Osteoblast (primary cell): Measurements from ENCODE around the gene PIGQ. TPM values are rescaled to one million over a fixed set of nuclear protein-coding genes. Genes with fewer than 3 reads are reported as not detected.
A peak's percentile ranks its signal among the peaks of the same experiment; 100 is the strongest.

Experiments
- DNase-seq: peaks from one replicate; pipeline ENCODE4 v3.0.0; 2011; ENCODE audit warnings: low spot score, mixed read lengths; ENCODE audit not compliant: insufficient read length; ENCODE audit errors: missing footprints
- H2AFZ ChIP-seq: 2 replicates; pipeline ENCODE4 v1.6.0; 2011; ENCODE audit warnings: mild to moderate bottlenecking, low read length
- H3K27ac ChIP-seq: 2 replicates; pipeline ENCODE4 v1.5.1; 2011; ENCODE audit warnings: mild to moderate bottlenecking, low read depth, low read length, moderate library complexity
- H3K27me3 ChIP-seq: 2 replicates; pipeline ENCODE4 v1.6.0; 2012; ENCODE audit warnings: mild to moderate bottlenecking, control low read depth, inconsistent platforms, low read length, moderate library complexity; ENCODE audit not compliant: insufficient read depth
- H3K36me3 ChIP-seq: 2 replicates; pipeline ENCODE4 v1.5.1; 2011; ENCODE audit warnings: mild to moderate bottlenecking, low read length, control low read depth, moderate library complexity; ENCODE audit not compliant: insufficient read depth
- H3K4me1 ChIP-seq: 2 replicates; pipeline ENCODE4 v1.5.1; 2011; ENCODE audit warnings: mild to moderate bottlenecking, low read length, control low read depth, moderate library complexity; ENCODE audit not compliant: insufficient read depth
- H3K4me2 ChIP-seq: 2 replicates; pipeline ENCODE4 v1.6.0; 2011; ENCODE audit warnings: mild to moderate bottlenecking, low read length; ENCODE audit not compliant: insufficient read depth
- H3K4me3 ChIP-seq: fragments of 200-600 bp; sonication (generic); 3 replicates; pipeline ENCODE4 v1.5.1; 2012; ENCODE audit warnings: mild to moderate bottlenecking, low read length, inconsistent platforms; ENCODE audit not compliant: insufficient read depth
- H3K79me2 ChIP-seq: 2 replicates; pipeline ENCODE4 v1.6.0; 2012; ENCODE audit warnings: mild to moderate bottlenecking, low read length, control low read depth, inconsistent platforms; ENCODE audit not compliant: insufficient read depth
- H3K9me3 ChIP-seq: 2 replicates; pipeline ENCODE4 v1.5.1; 2011; ENCODE audit warnings: low read depth, low read length, control low read depth
- H4K20me1 ChIP-seq: 2 replicates; pipeline ENCODE4 v1.6.0; 2012; ENCODE audit warnings: mild to moderate bottlenecking, low read length, control low read depth; ENCODE audit not compliant: insufficient read depth
- CTCF ChIP-seq: IDR thresholded peaks from 2 replicates; pipeline ENCODE4 v1.5.1; 2011; ENCODE audit warnings: mild to moderate bottlenecking, low read depth, low read length, moderate library complexity; ENCODE audit errors: extremely low read depth
- total RNA-seq: library from RNA; depleted of rRNA; stranded (reverse); fragments of >200 nt; gene quantifications from 2 replicates; pipeline ENCODE4 v1.2.3, GENCODE V29; 2012

The PIGQ gene
- total RNA-seq, 1 donor: 29.0 TPM

GRCh38 chr16:608019-608418 is 38.3 kb downstream of the PIGQ start:
- DNase-seq: no peak

DNA sequence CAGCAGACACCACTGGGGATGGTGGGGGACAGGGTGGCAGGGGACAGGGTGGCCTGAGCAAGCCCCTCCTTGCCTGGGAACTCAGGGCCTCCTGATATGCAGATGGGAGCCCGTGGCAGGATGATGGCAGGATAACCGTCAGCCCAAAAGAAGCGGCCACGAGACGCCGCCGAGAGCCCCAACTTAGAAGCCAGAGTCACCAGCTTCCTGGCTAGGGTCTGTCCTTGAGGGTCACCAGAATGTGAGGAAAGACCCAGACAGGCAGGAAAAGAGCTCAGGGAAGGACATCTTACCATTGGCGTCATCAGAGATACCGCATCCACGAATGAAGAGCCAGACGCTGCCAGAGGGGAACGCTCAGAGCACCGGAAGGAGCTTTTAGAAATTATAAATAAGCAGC is 39.5 kb downstream of the PIGQ start:
- no peak overlapping the region for H3K27ac ChIP-seq
- H3K4me1 ChIP-seq: no peaks in the 10 kb centered on the region
- H3K9me3 ChIP-seq: no peaks in the 10 kb centered on the region
- no peaks in the 10 kb centered on the region for H3K36me3 ChIP-seq
- peaks cover 40% of the 10 kb centered on the region for H3K79me2 ChIP-seq
- H4K20me1 ChIP-seq: peaks cover 31% of the 10 kb centered on the region
- no peak for DNase-seq
- no peak for TF ChIP-seq CTCF
- no peak overlapping the region for H3K4me3 ChIP-seq
- H2AFZ ChIP-seq: no peak overlapping the region
- no peak overlapping the region for H3K4me2 ChIP-seq
- no peaks in the 10 kb centered on the region for H3K27me3 ChIP-seq

More at GRCh38 chr16:608019-608418, 38.3 kb downstream of the PIGQ start:
- Histone ChIP-seq H3K27me3 (no peaks in the 10 kb centered on the region), H4K20me1 (peaks cover 39% of the 10 kb centered on the region), H3K27ac (no peak overlapping the region), H3K4me2 (no peak overlapping the region), H3K79me2 (peaks cover 47% of the 10 kb centered on the region), H3K4me3 (no peak overlapping the region), H3K4me1 (no peaks in the 10 kb centered on the region), H3K9me3 (no peaks in the 10 kb centered on the region), H3K36me3 (no peaks in the 10 kb centered on the region), H2AFZ (no peak overlapping the region)
- TF ChIP-seq CTCF: no peak

DNA sequence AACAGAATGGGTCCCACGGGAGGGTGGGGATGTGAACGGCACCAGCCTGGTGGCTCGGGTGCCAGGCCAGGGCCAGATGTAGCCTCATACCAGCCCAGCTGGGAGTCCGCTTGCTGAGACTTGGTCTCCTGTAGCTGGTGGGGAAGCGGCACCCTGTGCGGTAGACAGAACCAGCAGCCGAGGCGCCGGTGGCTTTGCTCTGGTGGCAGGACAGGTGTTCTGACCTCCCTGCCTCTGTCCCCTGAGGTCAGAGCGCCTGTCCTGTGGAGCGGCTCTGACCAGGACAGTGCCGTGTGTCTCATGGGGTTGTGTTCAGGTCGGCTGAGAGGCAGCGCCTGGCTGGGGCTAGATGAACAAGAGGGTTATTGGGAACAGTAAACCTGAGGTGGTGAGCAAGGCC is 40.2 kb downstream of the PIGQ start:
- Histone ChIP-seq H3K4me3 (no peak overlapping the region), H3K4me2 (no peak overlapping the region), H4K20me1 (peaks cover 29% of the 10 kb centered on the region), H2AFZ (no peak overlapping the region), H3K27me3 (no peaks in the 10 kb centered on the region), H3K27ac (no peak overlapping the region), H3K79me2 (peaks cover 39% of the 10 kb centered on the region), H3K4me1 (no peaks in the 10 kb centered on the region), H3K36me3 (no peaks in the 10 kb centered on the region), H3K9me3 (no peaks in the 10 kb centered on the region)
- DNase-seq: peak; percentile 45
- TF ChIP-seq CTCF: no peak

DNA sequence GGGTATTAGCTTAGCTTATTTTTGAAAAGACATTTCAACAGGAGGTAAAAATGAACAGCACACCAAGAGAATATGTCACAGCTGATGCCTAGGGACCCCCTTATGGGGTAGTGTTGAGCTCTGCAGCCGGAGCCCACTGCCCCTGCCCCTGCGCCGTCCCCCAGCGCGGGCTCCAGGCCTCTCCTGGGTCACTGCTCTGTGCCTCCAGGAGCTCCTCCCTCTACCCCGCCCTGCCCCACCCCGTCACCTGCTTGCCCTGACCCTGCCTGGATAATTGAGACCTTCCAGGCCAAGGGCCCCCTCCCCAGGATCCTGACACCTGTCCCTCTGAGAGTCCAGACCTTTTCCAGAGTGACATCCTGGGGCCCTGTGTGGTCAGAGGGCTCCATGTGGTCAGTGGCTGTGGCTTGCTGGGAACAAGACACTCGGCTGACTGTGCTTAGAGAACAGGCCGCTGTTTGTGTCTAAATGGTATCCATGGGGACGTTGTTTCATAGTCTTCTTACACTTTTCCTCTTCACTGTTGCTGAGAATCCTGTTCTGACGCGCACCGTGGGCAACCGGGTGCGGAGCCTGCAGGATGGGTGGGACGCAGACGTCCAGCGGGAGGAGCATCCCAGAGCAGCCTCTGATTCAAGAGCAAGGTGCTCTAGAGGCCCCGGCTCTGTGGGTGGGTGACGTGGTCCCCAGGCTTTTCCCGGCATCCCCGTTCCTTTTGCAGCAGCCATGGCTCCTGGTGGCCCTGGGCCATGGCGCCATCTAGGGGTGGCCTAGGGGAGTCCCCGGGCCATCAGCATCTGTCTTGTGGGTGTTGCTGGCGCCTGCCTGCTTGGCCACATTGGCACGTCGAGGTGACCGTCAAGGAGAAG is 41.0 kb downstream of the PIGQ start:
- Histone ChIP-seq H2AFZ (peak overlapping the region; percentile 50), H3K9me3 (no peaks in the 10 kb centered on the region), H3K27me3 (no peaks in the 10 kb centered on the region), H4K20me1 (peaks cover 26% of the 10 kb centered on the region), H3K4me1 (no peaks in the 10 kb centered on the region), H3K4me3 (peak overlapping the region; percentile 15), H3K36me3 (no peaks in the 10 kb centered on the region), H3K4me2 (peak overlapping the region; percentile 29), H3K27ac (no peak overlapping the region), H3K79me2 (peaks cover 37% of the 10 kb centered on the region)
- peak; percentile 97 for DNase-seq
- peak; percentile 53 for TF ChIP-seq CTCF
